OCI-LY3 (cell line): ENCODE measurements around the gene FCGR2B.
"Not testable (repeated sequence)": the region's sequence is repeated elsewhere in the genome, so short reads cannot be mapped to it uniquely, and the experiment has no call there.

ENCODE experiments used
- EZH2phosphoT487 ChIP-seq: fragments of 200-600 bp; shearing (Covaris generic); IDR thresholded peaks from 2 replicates; pipeline ENCODE4 v1.6.1; 2018; ENCODE audit warnings: antibody characterized with exemption, mixed run types, low read depth
- TF ChIP-seq, protein P1 (sequence below): fragments of 200-600, 300-600 bp; sonication (generic); IDR thresholded peaks from 2 replicates; pipeline ENCODE4 v1.5.1; 2014; ENCODE audit warnings: antibody characterized with exemption, low read length, low read depth

- TF ChIP-seq, protein P1, sequence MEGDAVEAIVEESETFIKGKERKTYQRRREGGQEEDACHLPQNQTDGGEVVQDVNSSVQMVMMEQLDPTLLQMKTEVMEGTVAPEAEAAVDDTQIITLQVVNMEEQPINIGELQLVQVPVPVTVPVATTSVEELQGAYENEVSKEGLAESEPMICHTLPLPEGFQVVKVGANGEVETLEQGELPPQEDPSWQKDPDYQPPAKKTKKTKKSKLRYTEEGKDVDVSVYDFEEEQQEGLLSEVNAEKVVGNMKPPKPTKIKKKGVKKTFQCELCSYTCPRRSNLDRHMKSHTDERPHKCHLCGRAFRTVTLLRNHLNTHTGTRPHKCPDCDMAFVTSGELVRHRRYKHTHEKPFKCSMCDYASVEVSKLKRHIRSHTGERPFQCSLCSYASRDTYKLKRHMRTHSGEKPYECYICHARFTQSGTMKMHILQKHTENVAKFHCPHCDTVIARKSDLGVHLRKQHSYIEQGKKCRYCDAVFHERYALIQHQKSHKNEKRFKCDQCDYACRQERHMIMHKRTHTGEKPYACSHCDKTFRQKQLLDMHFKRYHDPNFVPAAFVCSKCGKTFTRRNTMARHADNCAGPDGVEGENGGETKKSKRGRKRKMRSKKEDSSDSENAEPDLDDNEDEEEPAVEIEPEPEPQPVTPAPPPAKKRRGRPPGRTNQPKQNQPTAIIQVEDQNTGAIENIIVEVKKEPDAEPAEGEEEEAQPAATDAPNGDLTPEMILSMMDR = not testable (repeated sequence)
- not testable (repeated sequence) for TF ChIP-seq EZH2phosphoT487
These were observed 10.5 kb downstream of the FCGR2B start for GRCh38 chr1:161673437-161673836.
